HEK293T (cell line): ENCODE results near the gene ITPA.

Experiments
- CTCF ChIA-PET: fragments of 350-600 bp; formaldehyde crosslinking; extraction: SDS; loops from one replicate; lab custom pipeline; 2021; ENCODE audit warnings: antibody characterized with exemption, inconsistent platforms; lab: Yijun Ruan, JAX
- POLR2A ChIA-PET: fragments of 350-600 bp; formaldehyde crosslinking; extraction: SDS; loops from one replicate; lab custom pipeline; 2020; ENCODE audit warnings: antibody characterized with exemption, inconsistent platforms; lab: Yijun Ruan, JAX
- DNase-seq: peaks from one replicate; pipeline ENCODE4 v3.0.0; 2012; ENCODE audit warnings: mixed read lengths; ENCODE audit errors: extremely low spot score
- ARNT ChIP-seq: fragments of 450-650 bp; IDR thresholded peaks from 2 replicates; pipeline ENCODE4 v1.6.1; 2017; ENCODE audit warnings: mild to moderate bottlenecking
- BHLHE40 ChIP-seq: fragments of 450-650 bp; IDR thresholded peaks from 2 replicates; pipeline ENCODE4 v1.6.1; 2016; ENCODE audit warnings: mild to moderate bottlenecking, moderate library complexity, borderline replicate concordance
- CTBP1 ChIP-seq: fragments of 450-650 bp; IDR thresholded peaks from 2 replicates; pipeline ENCODE4 v1.6.1; 2016; ENCODE audit warnings: borderline replicate concordance
- ELF4 ChIP-seq: fragments of 450-650 bp; IDR thresholded peaks from 2 replicates; pipeline ENCODE4 v1.6.1; 2017; ENCODE audit warnings: antibody characterized with exemption
- FOXA1 ChIP-seq: fragments of 450-650 bp; IDR thresholded peaks from 2 replicates; pipeline ENCODE4 v1.6.1; 2016; ENCODE audit warnings: mild to moderate bottlenecking
- FOXK2 ChIP-seq: fragments of 450-650 bp; IDR thresholded peaks from 2 replicates; pipeline ENCODE4 v1.6.1; 2016; ENCODE audit warnings: mild to moderate bottlenecking
- FOXM1 ChIP-seq: fragments of 450-650 bp; IDR thresholded peaks from 2 replicates; pipeline ENCODE4 v1.6.1; 2017; ENCODE audit warnings: mild to moderate bottlenecking, borderline replicate concordance
- HDGF ChIP-seq: fragments of 450-650 bp; IDR thresholded peaks from 2 replicates; pipeline ENCODE4 v1.6.1; 2017; ENCODE audit warnings: antibody characterized with exemption, borderline replicate concordance
- L3MBTL2 ChIP-seq: fragments of 450-650 bp; conservative IDR thresholded peaks from 2 replicates; pipeline ENCODE4 v1.6.1; 2016; ENCODE audit warnings: mild to moderate bottlenecking
- LEF1 ChIP-seq: fragments of 450-650 bp; IDR thresholded peaks from 2 replicates; pipeline ENCODE4 v1.6.1; 2017; ENCODE audit warnings: mild to moderate bottlenecking, borderline replicate concordance
- NFRKB ChIP-seq: fragments of 450-650 bp; IDR thresholded peaks from 2 replicates; pipeline ENCODE4 v1.6.1; 2016; ENCODE audit warnings: mild to moderate bottlenecking, moderate library complexity
- SP1 ChIP-seq: fragments of 450-650 bp; IDR thresholded peaks from 2 replicates; pipeline ENCODE4 v1.6.1; 2017
- SUZ12 ChIP-seq: fragments of 450-650 bp; IDR thresholded peaks from 2 replicates; pipeline ENCODE4 v1.6.1; 2016; ENCODE audit warnings: mild to moderate bottlenecking
- TARDBP ChIP-seq: fragments of 450-650 bp; IDR thresholded peaks from 2 replicates; pipeline ENCODE4 v1.6.1; 2016
- ZNF384 ChIP-seq: fragments of 450-650 bp; IDR thresholded peaks from 2 replicates; pipeline ENCODE4 v1.6.1; 2016
- TF ChIP-seq, protein P1 (sequence below): fragments of 450-650 bp; IDR thresholded peaks from 2 replicates; pipeline ENCODE4 v1.6.1; 2016

The ITPA gene

DNA sequence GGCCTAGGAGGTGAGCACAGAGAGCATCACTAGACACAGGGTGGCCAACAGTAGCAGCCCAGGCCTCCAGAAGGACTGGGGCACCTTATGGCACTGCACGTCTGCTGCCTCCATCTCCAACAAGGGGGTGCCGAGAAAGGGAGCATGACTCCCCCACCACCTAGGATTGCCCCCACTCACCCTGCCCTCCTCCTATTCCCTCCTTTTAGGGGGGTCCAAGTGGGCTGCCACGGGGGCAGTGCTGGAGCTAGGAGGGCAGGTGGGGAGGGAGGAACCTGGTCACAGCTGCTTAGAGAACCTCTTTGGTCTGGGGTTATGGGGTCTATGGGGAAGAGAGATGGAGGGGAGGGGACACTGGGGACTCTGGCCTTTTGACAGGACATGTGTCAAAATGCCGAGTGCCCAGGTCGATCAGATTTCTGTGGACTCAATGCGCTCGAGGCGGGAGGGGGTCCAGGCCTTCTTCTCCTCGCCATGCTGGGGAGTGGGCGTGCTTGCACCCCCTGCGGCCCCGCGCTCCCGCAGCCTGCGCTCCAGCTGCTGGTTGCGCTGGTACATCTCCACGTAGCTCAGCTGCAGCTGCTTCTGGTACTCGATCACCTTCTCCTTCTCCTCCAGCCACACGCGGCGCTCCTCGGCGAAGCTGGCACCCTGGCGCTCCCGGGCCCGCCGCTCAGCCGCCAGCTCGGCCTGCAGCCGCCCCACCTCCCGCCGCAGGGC is 45.1 kb upstream of the ITPA start:
- TF ChIP-seq SP1: no peak
- no peak for TF ChIP-seq CTBP1
- no peak for DNase-seq
- CTCF ChIA-PET: no interaction called here
- POLR2A ChIA-PET: interaction anchor here (0.6 kb wide), 1 partner anchor 543 kb away, joined by 4 read pairs; no protein-coding TSS in a partner anchor

DNA sequence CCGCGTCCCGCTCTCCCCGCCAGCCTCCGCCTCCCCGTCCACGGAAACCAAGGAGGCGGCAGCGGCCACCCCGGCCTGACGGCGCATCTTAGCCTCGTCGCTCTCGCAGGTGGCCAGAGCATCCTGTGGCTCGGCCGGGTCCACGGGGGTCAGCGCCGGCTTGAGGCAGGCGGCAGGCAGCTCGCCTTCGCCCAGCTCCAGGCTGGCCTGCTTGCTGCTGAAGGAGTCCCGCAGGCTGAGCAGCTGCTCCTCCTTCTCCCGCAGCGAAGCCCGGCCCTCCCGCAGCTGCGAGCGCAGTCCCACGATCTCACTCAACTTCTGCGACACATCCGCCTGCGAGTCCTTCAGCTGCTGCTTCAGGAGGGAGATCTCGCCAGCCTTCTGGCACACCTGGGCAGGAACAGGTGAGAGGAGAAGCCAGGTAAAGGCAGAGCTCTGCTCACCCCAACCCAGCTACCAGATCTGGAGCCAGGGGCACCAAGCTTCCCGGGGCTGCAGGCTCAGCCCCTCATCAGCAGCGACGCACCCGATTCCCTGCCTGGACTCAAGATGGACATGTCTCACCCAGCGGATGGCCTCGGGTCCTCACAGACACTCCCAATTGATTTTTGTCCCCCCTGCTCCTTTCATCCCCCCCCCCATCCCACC is 44.4 kb upstream of the ITPA start:
- no peak for DNase-seq
- POLR2A ChIA-PET: no interaction called here
- CTCF ChIA-PET: no interaction called here
- TF ChIP-seq SUZ12: no peak
- TF ChIP-seq, protein P1, sequence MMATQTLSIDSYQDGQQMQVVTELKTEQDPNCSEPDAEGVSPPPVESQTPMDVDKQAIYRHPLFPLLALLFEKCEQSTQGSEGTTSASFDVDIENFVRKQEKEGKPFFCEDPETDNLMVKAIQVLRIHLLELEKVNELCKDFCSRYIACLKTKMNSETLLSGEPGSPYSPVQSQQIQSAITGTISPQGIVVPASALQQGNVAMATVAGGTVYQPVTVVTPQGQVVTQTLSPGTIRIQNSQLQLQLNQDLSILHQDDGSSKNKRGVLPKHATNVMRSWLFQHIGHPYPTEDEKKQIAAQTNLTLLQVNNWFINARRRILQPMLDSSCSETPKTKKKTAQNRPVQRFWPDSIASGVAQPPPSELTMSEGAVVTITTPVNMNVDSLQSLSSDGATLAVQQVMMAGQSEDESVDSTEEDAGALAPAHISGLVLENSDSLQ: no peak
- no peak for TF ChIP-seq FOXK2
- no peak for TF ChIP-seq SP1
- TF ChIP-seq ARNT: no peak
- TF ChIP-seq TARDBP: no peak

DNA sequence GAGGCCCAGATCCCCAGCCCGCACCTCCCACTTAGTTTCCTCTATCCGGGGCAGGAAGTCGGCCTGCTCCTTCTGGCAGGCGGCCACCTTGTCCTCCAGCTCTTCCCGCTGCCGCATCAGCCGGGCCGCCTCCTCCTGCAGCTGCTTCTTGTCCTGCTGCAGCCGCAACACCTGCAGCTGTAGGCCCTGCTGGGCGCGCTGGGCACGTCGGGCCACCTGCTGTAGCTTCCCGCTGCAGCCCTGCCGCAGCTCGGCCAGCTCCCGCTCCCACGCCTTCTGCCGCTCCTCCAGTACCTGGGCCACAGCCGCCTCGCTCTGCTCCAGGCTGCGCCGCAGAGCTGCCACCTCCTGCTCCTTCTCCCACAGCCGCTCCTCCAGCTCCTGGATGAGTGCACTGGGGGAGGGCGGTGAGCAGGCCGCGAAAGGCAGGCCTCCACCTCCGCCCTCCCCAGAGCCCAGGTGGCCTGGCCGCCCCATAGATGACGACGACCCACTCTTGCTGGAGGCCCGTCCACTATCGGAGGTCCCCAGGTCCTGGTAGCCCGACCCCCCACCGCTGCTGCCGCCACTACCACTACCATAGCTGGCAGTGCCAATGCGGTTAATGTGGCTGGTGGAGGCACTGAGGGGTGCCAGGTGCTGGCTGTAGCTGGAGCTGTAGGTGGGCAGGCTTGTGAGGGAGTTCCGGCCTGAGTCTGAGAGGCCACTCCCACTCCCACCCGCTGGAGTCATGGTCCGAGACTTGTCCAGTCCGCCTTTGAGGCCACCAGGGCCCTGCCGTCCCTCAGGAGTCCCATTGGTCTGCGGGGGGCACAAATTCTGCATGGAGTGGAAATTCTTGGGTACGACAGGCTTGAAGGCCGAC is 43.6 kb upstream of the ITPA start:
- TF ChIP-seq BHLHE40: no peak
- no peak for TF ChIP-seq L3MBTL2
- no peak for TF ChIP-seq TARDBP
- TF ChIP-seq ARNT: no peak
- TF ChIP-seq LEF1: no peak
- TF ChIP-seq FOXK2: no peak
- TF ChIP-seq SP1: no peak
- DNase-seq: no peak
- ChIA-PET CTCF (no interaction called here), POLR2A (no interaction called here)

DNA sequence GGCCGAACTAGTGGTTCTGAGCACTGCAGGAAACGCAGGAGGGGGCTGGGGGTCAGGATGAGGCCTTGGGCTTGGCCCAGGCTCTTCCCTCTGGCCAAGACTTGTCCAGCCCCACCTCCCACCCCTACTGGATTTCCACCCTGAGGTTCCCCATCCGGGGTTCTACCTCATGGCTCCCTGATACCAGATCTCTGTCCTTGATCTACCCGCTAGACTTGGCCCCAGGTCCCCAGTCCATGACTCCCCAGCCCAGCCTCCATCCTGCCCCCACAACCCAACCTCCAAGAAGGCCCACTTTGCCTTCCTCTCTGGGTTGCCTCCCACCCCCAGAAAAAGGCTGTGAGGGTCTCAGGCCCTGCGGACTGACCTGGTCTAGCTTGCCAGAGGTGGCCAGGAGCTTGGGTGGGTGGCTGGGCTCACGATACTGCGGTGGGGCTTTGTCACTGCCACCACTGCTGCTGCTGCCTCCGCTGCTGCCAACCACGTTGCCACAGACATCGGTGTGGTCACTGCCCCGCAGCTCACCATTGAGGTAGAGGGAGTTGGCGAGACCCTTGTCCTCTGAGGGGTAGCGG is 42.9 kb upstream of the ITPA start:
- ChIA-PET CTCF (no interaction called here), POLR2A (no interaction called here)
- no peak for TF ChIP-seq BHLHE40
- TF ChIP-seq NFRKB: no peak
- TF ChIP-seq FOXK2: no peak
- no peak for TF ChIP-seq LEF1
- TF ChIP-seq TARDBP: no peak
- no peak for TF ChIP-seq FOXA1
- no peak for TF ChIP-seq ZNF384
- no peak for TF ChIP-seq SUZ12
- no peak for DNase-seq

DNA sequence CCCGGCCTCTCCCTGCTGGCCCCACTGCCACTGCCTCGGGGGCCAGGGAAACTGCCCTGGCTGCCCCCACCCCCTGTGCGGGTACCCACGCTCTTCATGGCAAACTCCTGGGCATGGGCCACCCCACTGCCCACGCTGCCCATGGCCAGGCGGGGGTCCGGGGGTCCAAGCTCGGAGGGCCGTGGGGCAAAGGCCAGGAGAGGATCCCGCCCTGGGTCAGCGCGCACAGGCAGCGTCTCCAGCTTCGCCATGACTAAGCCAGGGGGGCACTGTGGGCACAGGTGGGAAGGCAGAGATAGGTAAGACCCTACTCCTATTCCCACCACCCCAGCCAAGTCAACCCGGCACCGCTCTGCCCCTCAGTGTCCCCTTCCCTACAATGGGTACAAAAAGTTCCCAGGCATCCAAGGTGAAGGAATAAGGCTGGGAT is 42.4 kb upstream of the ITPA start:
- POLR2A ChIA-PET: no interaction called here
- CTCF ChIA-PET: no interaction called here
- DNase-seq: no peak
- TF ChIP-seq, protein P1: no peak
- TF ChIP-seq LEF1: no peak
- TF ChIP-seq L3MBTL2: no peak
- TF ChIP-seq SUZ12: no peak
- TF ChIP-seq FOXM1: no peak
- TF ChIP-seq FOXK2: no peak
- TF ChIP-seq BHLHE40: no peak
- no peak for TF ChIP-seq ELF4
- no peak for TF ChIP-seq NFRKB
- no peak for TF ChIP-seq HDGF

DNA sequence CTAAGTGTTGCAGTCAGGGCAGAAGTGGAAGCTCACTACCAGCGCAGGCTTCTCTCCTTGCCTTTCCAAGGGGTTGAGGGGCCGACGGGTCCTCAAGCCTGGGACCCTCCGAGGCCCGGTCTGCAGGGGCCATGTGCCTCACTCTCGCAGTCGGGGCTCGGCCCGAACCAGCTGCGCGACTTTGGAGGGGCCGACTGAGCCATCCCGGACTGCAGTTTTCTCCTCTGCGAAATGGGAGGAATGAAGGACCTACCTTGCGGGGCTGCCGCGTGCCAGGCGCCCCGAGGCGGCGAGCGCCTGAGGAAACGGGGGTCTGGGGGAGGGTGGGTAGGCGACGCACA is 41.6 kb upstream of the ITPA start:
- TF ChIP-seq CTBP1 (no peak), ZNF384 (no peak), ARNT (no peak), BHLHE40 (no peak), TARDBP (no peak)
- POLR2A ChIA-PET: no interaction called here
- DNase-seq: no peak
- CTCF ChIA-PET: no interaction called here

DNA sequence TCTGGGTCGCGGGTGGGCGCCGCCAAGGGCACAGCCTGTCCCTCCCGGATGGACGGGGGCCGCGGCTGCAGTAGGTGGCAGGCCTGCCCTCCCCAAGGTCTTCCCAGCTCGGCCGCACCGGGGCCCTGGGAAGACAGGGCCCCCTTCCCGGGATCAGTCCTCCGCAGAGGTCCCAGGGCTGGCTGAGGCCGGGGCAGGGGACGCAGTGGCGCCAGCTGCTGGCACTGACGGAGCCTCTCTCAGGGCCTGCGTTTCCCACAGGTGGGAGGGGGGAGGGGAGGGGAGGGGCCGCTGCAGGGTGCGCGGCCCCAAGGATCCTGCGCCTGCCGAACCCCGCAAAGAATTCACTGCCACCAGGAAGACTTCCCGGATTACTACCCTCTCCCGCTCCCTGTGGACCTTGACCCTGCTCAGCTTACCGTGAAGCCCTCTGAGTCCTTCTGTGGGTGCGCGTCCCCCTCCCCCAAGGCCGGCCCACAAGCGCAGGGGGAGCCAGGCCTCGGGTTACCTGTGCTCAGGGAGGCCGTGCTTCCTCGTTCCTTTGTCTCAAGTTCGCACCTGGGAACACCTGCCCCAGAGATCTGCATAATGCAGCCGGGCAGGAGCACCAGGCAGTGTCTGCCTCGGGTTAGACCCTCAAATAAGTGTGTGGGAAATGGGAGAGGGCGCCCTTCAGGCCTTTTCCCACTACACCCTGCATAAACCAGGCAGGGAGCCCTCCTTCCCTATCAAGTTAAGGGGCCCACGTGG is 41.0 kb upstream of the ITPA start:
- ChIA-PET CTCF (no interaction called here), POLR2A (no interaction called here)
- TF ChIP-seq LEF1: no peak
- no peak for TF ChIP-seq BHLHE40
- TF ChIP-seq, protein P1: no peak
- TF ChIP-seq HDGF: no peak
- no peak for TF ChIP-seq SUZ12
- TF ChIP-seq TARDBP: no peak
- no peak for TF ChIP-seq NFRKB
- no peak for TF ChIP-seq ELF4
- TF ChIP-seq L3MBTL2: no peak
- no peak for TF ChIP-seq SP1
- no peak for TF ChIP-seq FOXM1
- no peak for TF ChIP-seq FOXA1
- TF ChIP-seq ARNT: no peak
- TF ChIP-seq FOXK2: no peak
- no peak for TF ChIP-seq CTBP1
- no peak for TF ChIP-seq ZNF384
- DNase-seq: no peak
